Mesenchymal stem cell (in vitro differentiated cells and primary cell): ENCODE results near the gene RAPGEF1.

Source experiments
- DNase-seq: peaks from one replicate; pipeline ENCODE4 v3.0.0-alpha.2; 2013
- H2AFZ ChIP-seq: one replicate; pipeline ENCODE4 v1.6.1; 2013; ENCODE audit warnings: low read depth, mild to moderate bottlenecking, control low read depth, inconsistent platforms, low read length, moderate library complexity
- H2AK5ac ChIP-seq: 2 replicates; pipeline ENCODE4 v1.6.1; 2013; ENCODE audit warnings: low read length, moderate library complexity, mild to moderate bottlenecking, inconsistent platforms; ENCODE audit not compliant: severe bottlenecking
- H2BK120ac ChIP-seq: one replicate; pipeline ENCODE4 v1.6.1; 2013; ENCODE audit warnings: low read depth, mild to moderate bottlenecking, inconsistent platforms, low read length, moderate library complexity
- H2BK12ac ChIP-seq, 2 experiments: one replicate each; pipeline ENCODE4 v1.6.1; 2013; ENCODE audit warnings: inconsistent platforms in 2 of 2, low read length in 2 of 2, mild to moderate bottlenecking in 2 of 2, moderate library complexity in 2 of 2, control low read depth in 1 of 2
- H2BK15ac ChIP-seq: one replicate; pipeline ENCODE4 v1.6.1; 2013; ENCODE audit warnings: mild to moderate bottlenecking, low read depth, inconsistent platforms; ENCODE audit not compliant: poor library complexity, severe bottlenecking
- H2BK5ac ChIP-seq: 2 replicates; pipeline ENCODE4 v1.6.1; 2013; ENCODE audit warnings: low read depth, mild to moderate bottlenecking, low read length, control low read depth, inconsistent platforms; ENCODE audit not compliant: poor library complexity, severe bottlenecking
- H3K14ac ChIP-seq, 2 experiments: one replicate each; pipeline ENCODE4 v1.6.1; 2013; ENCODE audit warnings: inconsistent platforms in 2 of 2, low read length in 2 of 2, control low read depth in 1 of 2, mild to moderate bottlenecking in 1 of 2, moderate library complexity in 1 of 2
- H3K18ac ChIP-seq, 2 experiments: one replicate each; pipeline ENCODE4 v1.6.1; 2013; ENCODE audit warnings: inconsistent platforms in 2 of 2, low read length in 2 of 2, control low read depth in 1 of 2, low read depth in 1 of 2, mild to moderate bottlenecking in 1 of 2
- H3K23ac ChIP-seq, 2 experiments: one replicate each; pipeline ENCODE4 v1.6.1; 2013; ENCODE audit warnings: inconsistent platforms in 2 of 2, low read length in 2 of 2, mild to moderate bottlenecking in 2 of 2, moderate library complexity in 2 of 2, control low read depth in 1 of 2
- H3K27ac ChIP-seq: 2 replicates; pipeline ENCODE4 v1.5.1; 2013; ENCODE audit warnings: mild to moderate bottlenecking, moderate library complexity, low read length, control low read depth, inconsistent platforms; ENCODE audit not compliant: poor library complexity, severe bottlenecking
- H3K27me3 ChIP-seq, 2 experiments: 2 replicates each; pipeline versions ENCODE4 v1.6.1 to v1.7.0; 2013; ENCODE audit warnings: low read length in 2 of 2, mild to moderate bottlenecking in 2 of 2, moderate library complexity in 2 of 2, control low read depth in 1 of 2, inconsistent platforms in 1 of 2; ENCODE audit not compliant: control insufficient read depth in 1 of 2, insufficient read depth in 1 of 2
- H3K36me3 ChIP-seq, 2 experiments: 2 replicates each; pipeline versions ENCODE4 v1.6.1 to v1.7.0; 2013; ENCODE audit warnings: low read length in 2 of 2, control low read depth in 1 of 2, inconsistent platforms in 1 of 2, low read depth in 1 of 2, mild to moderate bottlenecking in 1 of 2; ENCODE audit not compliant: insufficient read depth in 2 of 2, control insufficient read depth in 1 of 2
- H3K4ac ChIP-seq, 2 experiments: one replicate each; pipeline ENCODE4 v1.6.1; 2013; ENCODE audit warnings: inconsistent platforms in 2 of 2, low read length in 2 of 2, mild to moderate bottlenecking in 2 of 2, moderate library complexity in 2 of 2, control low read depth in 1 of 2, low read depth in 1 of 2
- H3K4me1 ChIP-seq: 2 replicates; pipeline ENCODE4 v1.6.1; 2013; ENCODE audit warnings: low read depth, low read length, control low read depth; ENCODE audit not compliant: control insufficient read depth, insufficient read depth
- H3K4me2 ChIP-seq: 2 replicates; pipeline ENCODE4 v1.6.1; 2013; ENCODE audit warnings: low read length, mild to moderate bottlenecking, inconsistent platforms; ENCODE audit not compliant: poor library complexity, severe bottlenecking
- H3K4me3 ChIP-seq, 2 experiments: 2 replicates each; pipeline versions ENCODE4 v1.5.1 to v1.7.0; 2013; ENCODE audit warnings: low read length in 2 of 2, mild to moderate bottlenecking in 2 of 2, control low read depth in 1 of 2, low read depth in 1 of 2; ENCODE audit not compliant: insufficient read depth in 1 of 2
- H3K79me1 ChIP-seq: replicated peaks from 2 replicates; pipeline ENCODE4 v1.6.1; 2013; ENCODE audit warnings: mild to moderate bottlenecking, control low read depth, low read length, inconsistent platforms; ENCODE audit not compliant: poor library complexity, severe bottlenecking
- H3K9ac ChIP-seq: 2 replicates; pipeline ENCODE4 v1.7.0; 2013; ENCODE audit warnings: mild to moderate bottlenecking, low read length, moderate library complexity
- H3K9me3 ChIP-seq: 2 replicates; pipeline ENCODE4 v1.7.0; 2013; ENCODE audit warnings: mild to moderate bottlenecking, low read length; ENCODE audit not compliant: control insufficient read depth
- H4K8ac ChIP-seq: one replicate; pipeline ENCODE4 v1.6.1; 2013; ENCODE audit warnings: inconsistent platforms, mild to moderate bottlenecking, low read length, moderate library complexity
- H4K91ac ChIP-seq: one replicate; pipeline ENCODE4 v1.6.1; 2013; ENCODE audit warnings: mild to moderate bottlenecking, low read length, inconsistent platforms
- WGBS: methylation state at CpG from one replicate; pipeline ENCODE4 v1.1.7; 2013; ENCODE audit warnings: mixed read lengths; 5-methylcytosine and 5-hydroxymethylcytosine counted together

The RAPGEF1 gene

DNA sequence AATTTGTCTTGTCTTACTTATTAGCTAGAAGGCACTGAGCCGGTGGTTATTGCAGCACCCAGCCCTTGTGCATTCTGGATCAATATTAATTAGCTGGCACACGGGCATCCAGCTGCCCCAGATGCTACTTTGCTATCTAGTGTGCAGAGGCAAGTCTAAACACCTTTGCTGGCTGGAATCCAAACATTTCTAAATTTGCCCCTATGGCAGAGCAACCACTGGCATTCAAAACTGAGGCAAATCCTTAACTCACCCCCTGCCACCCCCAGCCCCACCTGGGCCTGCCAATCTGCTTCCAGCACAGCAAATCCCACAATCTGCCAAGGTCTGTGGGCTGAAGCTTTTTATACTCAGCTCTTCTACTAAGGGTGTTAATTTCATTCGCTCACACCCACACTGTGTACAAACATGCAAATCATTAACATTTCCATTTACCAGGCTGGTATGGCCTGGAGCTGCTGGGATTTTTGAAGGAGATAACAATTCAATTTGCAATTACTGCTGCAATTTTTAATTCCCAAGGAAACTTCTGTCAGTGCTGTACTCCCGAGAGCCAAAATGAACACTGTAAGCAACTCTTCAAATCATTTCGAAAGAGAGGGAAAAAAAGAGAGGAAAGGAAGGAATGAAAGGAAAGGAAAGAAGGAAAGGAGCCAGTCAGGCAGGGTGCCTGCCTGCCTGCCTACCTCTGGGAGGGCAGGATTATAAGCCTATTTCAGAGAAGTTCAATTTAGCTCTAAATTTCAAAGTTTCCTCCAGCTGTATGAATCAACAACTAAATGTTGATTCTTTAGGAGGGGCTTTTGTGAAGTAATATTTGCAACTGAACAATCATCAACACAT is 35.5 kb downstream of the RAPGEF1 start:
- Histone ChIP-seq H3K79me1 (peaks cover 39% of the 10 kb centered on the region), H3K36me3 (no peaks in the 10 kb centered on the region), H3K9ac (peak overlapping the region; percentile 36), H4K91ac (no peak overlapping the region), H3K14ac (no peak overlapping the region), H2AK5ac (no peak overlapping the region), H4K8ac (no peak overlapping the region), H3K4me3 (no peak overlapping the region), H3K23ac (no peak overlapping the region), H2BK5ac (no peak overlapping the region), H3K27ac (no peak overlapping the region), H3K4me2 (no peak overlapping the region), H3K4ac (no peak overlapping the region), H3K27me3 (no peaks in the 10 kb centered on the region), H3K18ac (no peak overlapping the region), H2BK120ac (no peak overlapping the region), H2BK12ac (no peak overlapping the region), H2AFZ (no peak overlapping the region), H2BK15ac (no peak overlapping the region), H3K9me3 (no peaks in the 10 kb centered on the region), H3K4me1 (peaks cover 9% of the 10 kb centered on the region)
- 93% methylated on average over 5 of the region's 5 CpGs for WGBS
- no peak for DNase-seq

- Histone ChIP-seq H3K14ac (no peak overlapping the region), H2BK12ac (no peak overlapping the region), H2BK15ac (peak overlapping the region; percentile 33), H3K79me1 (peaks cover 41% of the 10 kb centered on the region), H3K9ac (no peak overlapping the region), H3K27me3 (no peaks in the 10 kb centered on the region), H2AFZ (no peak overlapping the region), H3K9me3 (no peaks in the 10 kb centered on the region), H3K4me1 (peaks cover 8% of the 10 kb centered on the region), H3K4me3 (no peak overlapping the region), H2BK5ac (no peak overlapping the region), H4K91ac (no peak overlapping the region), H2AK5ac (no peak overlapping the region), H2BK120ac (no peak overlapping the region), H3K4me2 (no peak overlapping the region), H3K4ac (no peak overlapping the region), H3K23ac (no peak overlapping the region), H3K27ac (no peak overlapping the region), H4K8ac (no peak overlapping the region), H3K18ac (no peak overlapping the region), H3K36me3 (no peaks in the 10 kb centered on the region)
- no peak for DNase-seq
- 97% methylated on average over 4 of the region's 4 CpGs for WGBS
These were observed 36.2 kb downstream of the RAPGEF1 start for GRCh38 chr9:131703697-131704096.

DNA sequence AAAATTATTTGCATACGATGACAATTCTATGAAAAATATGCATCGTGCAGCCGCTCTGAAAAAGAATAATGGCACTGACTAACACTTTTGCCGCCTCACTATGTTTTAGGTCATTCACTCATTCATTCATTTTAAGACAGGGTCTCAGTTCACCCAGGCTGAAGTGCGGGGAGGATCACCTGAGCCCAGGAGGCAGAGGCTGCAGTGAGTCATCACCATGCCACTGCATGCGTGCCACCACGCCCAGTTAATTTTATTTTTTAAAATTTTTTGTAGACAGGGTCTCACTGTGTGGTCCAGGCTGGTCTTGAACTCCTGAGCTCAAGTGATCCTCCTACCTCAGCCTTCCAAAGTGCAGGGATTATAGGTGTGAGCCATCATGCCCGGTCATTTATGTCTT is 37.0 kb downstream of the RAPGEF1 start:
- Histone ChIP-seq H3K27me3 (no peaks in the 10 kb centered on the region), H2BK120ac (no peak overlapping the region), H3K4me2 (no peak overlapping the region), H2BK15ac (no peak overlapping the region), H3K27ac (no peak overlapping the region), H3K9ac (no peak overlapping the region), H3K36me3 (no peaks in the 10 kb centered on the region), H3K4me3 (no peak overlapping the region), H3K4ac (no peak overlapping the region), H3K79me1 (peaks cover 43% of the 10 kb centered on the region), H4K8ac (no peak overlapping the region), H3K23ac (no peak overlapping the region), H4K91ac (no peak overlapping the region), H3K4me1 (peaks cover 7% of the 10 kb centered on the region), H2BK5ac (no peak overlapping the region), H2BK12ac (no peak overlapping the region), H3K9me3 (no peaks in the 10 kb centered on the region), H3K18ac (no peak overlapping the region), H3K14ac (no peak overlapping the region), H2AK5ac (no peak overlapping the region), H2AFZ (no peak overlapping the region)
- DNase-seq = no peak
- WGBS = 98% methylated on average over 8 of the region's 8 CpGs

- no peak overlapping the region for H3K4me2 ChIP-seq
- H3K79me1 ChIP-seq = peaks cover 45% of the 10 kb centered on the region
- H3K23ac ChIP-seq = no peak overlapping the region
- H2BK120ac ChIP-seq = no peak overlapping the region
- H3K9me3 ChIP-seq = no peaks in the 10 kb centered on the region
- no peak overlapping the region for H3K4ac ChIP-seq
- H3K27me3 ChIP-seq = no peaks in the 10 kb centered on the region
- no peak overlapping the region for H2AFZ ChIP-seq
- WGBS = 19% methylated on average over 3 of the region's 6 CpGs
- H2BK15ac ChIP-seq = no peak overlapping the region
- H3K27ac ChIP-seq = no peak overlapping the region
- peak; percentile 79 for DNase-seq
- no peak overlapping the region for H3K9ac ChIP-seq
- H3K4me1 ChIP-seq = peaks cover 12% of the 10 kb centered on the region
- no peaks in the 10 kb centered on the region for H3K36me3 ChIP-seq
- H2AK5ac ChIP-seq = no peak overlapping the region
- no peak overlapping the region for H3K14ac ChIP-seq
- no peak overlapping the region for H3K4me3 ChIP-seq
- H2BK12ac ChIP-seq = no peak overlapping the region
- no peak overlapping the region for H4K8ac ChIP-seq
- H3K18ac ChIP-seq = no peak overlapping the region
- no peak overlapping the region for H2BK5ac ChIP-seq
- H4K91ac ChIP-seq = no peak overlapping the region
These were observed 38.0 kb downstream of the RAPGEF1 start for GRCh38 chr9:131701789-131702337.
